Measurements from ENCODE around the gene FBXW8.

The FBXW8 gene

GRCh38 chr12:117063162-117063911 lies 152.6 kb downstream of the FBXW8 start:
- no peak for DNase-seq

GRCh38 chr12:117064049-117064448 lies 153.3 kb downstream of the FBXW8 start:
- DNase-seq = no peak

- no peak for DNase-seq
These were observed 153.8 kb downstream of the FBXW8 start for GRCh38 chr12:117064596-117064995.

GRCh38 chr12:117067016-117067415 lies 156.3 kb downstream of the FBXW8 start:
- DNase-seq = no peak

- DNase-seq = no peak
These were observed 156.9 kb downstream of the FBXW8 start for GRCh38 chr12:117067638-117068037.

- no peak for DNase-seq
These were observed 157.7 kb downstream of the FBXW8 start for GRCh38 chr12:117068492-117068891.

GRCh38 chr12:117069101-117069797 lies 158.5 kb downstream of the FBXW8 start:
- DNase-seq = no peak

- DNase-seq = no peak
These were observed 159.5 kb downstream of the FBXW8 start for GRCh38 chr12:117069926-117070900.

GRCh38 chr12:117071009-117071408 lies 160.3 kb downstream of the FBXW8 start:
- no peak for DNase-seq

GRCh38 chr12:117072106-117072505 lies 161.4 kb downstream of the FBXW8 start:
- no peak for DNase-seq

- no peak for DNase-seq
These were observed 162.2 kb downstream of the FBXW8 start for GRCh38 chr12:117072736-117073490.

- DNase-seq = no peak
These were observed 162.9 kb downstream of the FBXW8 start for GRCh38 chr12:117073611-117074010.

- no peak for DNase-seq
These were observed 165.9 kb downstream of the FBXW8 start for GRCh38 chr12:117076410-117077372.

- no peak for DNase-seq
These were observed 168.7 kb downstream of the FBXW8 start for GRCh38 chr12:117079487-117079886.

GRCh38 chr12:117080661-117081144 lies 170.0 kb downstream of the FBXW8 start:
- no peak for DNase-seq
